Renal cortical epithelial cell (primary cell): ENCODE measurements around the gene SLC22A5. TPM values are rescaled to one million over a fixed set of nuclear protein-coding genes. Genes with fewer than 3 reads are reported as not detected.
"Not testable (repeated sequence)": the region's sequence is repeated elsewhere in the genome, so short reads cannot be mapped to it uniquely, and the experiment has no call there.

Source experiments
- DNase-seq: peaks from one replicate; pipeline ENCODE4 v3.0.0-alpha.2; 2011; ENCODE audit warnings: low read depth
- total RNA-seq: library from RNA; depleted of rRNA; stranded (reverse); fragments of >200 nt; gene quantifications from 2 replicates; pipeline ENCODE4 v1.2.3, GENCODE V29; 2014

SLC22A5 gene
- total RNA-seq, 1 donor from 2014 or later: 31.3 TPM

- peak; percentile 100 for DNase-seq
Observed at GRCh38 chr5:132387640-132388117, 18.2 kb downstream of the SLC22A5 start.

- peak; percentile 91 for DNase-seq
Observed at GRCh38 chr5:132388244-132389050, 18.9 kb downstream of the SLC22A5 start.

DNA sequence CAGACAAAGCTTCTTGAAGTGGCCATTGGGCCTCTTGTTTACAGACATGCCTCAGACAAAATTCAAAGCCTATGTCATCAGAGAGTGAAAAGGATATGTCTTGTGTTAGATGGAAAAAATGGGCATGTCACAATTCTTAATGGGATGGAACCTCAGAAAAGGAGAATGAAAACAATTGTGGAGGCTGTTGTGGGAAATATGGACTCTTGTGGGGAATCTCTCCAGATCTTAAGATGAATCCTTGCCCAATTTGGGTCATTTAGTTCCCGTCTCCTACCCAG is 19.5 kb downstream of the SLC22A5 start:
- no peak for DNase-seq

- peak; percentile 100 for DNase-seq
Observed at GRCh38 chr5:132389585-132390286, 20.2 kb downstream of the SLC22A5 start.

- no peak for DNase-seq
Observed at GRCh38 chr5:132391247-132391646, 21.7 kb downstream of the SLC22A5 start.

DNA sequence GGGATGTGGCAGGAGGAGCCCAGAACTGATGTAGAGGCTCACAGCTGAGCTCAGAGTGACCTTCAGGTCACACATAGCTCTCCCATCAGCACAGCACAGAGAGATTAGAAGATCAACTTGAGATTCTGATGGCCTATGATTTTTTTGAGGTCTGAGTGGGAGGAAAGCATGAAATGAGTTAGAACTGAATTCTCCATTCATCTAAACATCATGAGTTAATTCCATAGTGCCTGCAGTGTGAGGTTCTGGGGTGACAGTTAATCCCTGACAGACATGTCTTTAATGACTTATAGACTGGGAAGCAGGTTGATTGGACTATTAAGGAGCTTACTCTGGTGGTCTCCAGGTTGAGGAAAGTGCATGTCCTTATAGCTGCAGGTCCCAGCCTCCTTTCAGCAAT is 22.4 kb downstream of the SLC22A5 start:
- no peak for DNase-seq

GRCh38 chr5:132392411-132392810 is 22.9 kb downstream of the SLC22A5 start:
- DNase-seq: no peak

DNA sequence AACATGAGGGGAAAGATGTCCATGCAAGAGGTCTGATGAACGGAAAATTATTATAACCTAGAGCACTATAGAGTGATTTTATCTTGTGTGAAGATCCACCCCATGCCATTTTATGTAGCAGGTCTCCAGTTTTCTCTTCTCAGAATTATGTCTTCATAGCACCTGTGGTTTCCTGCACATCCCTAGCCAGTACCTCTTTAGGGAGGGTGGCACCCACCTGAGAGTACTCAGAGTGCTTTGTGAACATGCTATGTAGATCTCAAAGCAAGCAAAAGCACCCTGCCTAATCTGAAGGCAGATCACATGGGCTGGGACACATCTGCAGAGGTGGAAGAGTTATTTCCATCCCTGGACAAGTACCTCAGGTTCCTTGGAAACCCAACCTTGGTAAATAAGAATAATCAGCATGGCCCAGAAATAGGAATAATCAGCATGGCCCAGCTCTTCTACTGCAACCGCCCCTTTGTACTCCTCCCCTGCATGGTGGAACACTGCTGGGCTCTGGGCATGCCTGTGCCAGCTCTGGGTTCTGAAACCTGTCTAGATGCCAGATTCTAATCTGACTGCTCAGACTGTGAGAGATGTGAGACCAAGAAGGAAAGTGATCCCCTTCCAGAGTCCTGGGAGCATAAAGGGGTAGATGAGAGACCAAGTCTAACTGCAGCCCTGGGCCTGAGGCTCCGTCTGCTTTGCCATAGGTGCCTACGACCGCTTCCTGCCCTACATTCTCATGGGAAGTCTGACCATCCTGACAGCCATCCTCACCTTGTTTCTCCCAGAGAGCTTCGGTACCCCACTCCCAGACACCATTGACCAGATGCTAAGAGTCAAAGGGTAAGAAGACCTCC is 23.7 kb downstream of the SLC22A5 start:
- DNase-seq: no peak

- DNase-seq: peak; percentile 91
Observed at GRCh38 chr5:132394667-132395259, 25.3 kb downstream of the SLC22A5 start.

DNA sequence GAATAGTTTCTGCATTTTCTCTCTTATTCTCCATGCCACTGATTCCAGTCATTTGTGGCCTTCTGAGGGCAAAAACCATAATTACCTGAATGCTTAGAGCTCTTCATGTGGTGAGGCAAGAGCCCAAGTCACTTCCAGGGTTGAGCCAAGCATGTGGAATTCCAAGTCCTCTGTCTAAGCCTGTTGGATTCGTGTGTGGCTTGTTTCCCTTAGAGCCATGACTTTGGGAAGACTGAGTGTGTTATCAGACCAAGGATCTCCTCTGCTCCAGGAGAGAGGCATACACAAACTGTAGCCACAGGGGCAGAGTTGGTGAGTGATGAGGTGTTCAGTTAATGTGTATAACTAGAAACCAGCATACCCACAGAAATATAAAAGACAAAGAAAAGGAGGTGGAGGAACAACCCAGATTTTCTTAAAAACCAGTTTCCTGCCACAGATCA is 27.1 kb downstream of the SLC22A5 start:
- DNase-seq: peak; percentile 39

DNA sequence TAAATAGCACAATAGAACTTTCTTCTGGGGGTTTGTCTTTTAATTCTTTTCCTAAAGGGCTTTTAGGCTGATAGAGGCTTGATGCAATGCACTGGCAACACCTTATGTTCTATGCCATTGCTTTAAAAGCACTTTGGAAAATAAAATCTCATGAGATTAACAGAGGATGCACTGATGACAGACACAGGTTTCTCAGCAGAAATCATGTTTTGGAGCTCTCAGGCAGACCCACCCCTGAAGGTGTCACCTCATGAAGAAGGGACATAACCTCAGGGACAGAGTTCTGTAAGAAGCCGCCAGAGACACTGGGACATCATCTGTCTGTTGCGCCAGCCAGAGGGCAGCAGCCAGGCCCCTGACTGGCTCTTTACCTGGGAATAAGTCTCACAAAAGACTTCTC is 27.7 kb downstream of the SLC22A5 start:
- DNase-seq: no peak

- DNase-seq: not testable (repeated sequence)
Observed at GRCh38 chr5:132397936-132398675, 28.6 kb downstream of the SLC22A5 start.

GRCh38 chr5:132404041-132404440 is 34.5 kb downstream of the SLC22A5 start:
- not testable (repeated sequence) for DNase-seq

DNA sequence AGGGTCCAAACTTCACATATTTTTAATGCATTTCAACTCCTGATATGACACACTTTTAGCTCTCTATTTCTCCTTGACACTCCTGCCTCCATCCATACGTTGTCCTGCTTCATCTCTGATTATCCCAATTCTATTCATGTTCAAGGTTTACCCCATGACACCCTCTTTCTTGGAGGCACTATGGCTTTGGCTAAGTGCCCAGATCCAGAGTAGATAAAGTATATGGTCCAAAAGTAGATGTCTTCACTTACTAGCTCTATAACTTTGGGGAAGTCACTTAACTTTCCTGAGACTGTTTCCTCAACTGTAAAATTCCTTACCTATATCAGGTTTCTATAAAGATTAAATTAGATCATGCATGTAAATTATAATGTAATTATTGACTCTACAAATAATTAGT is 36.1 kb downstream of the SLC22A5 start:
- no peak for DNase-seq

DNA sequence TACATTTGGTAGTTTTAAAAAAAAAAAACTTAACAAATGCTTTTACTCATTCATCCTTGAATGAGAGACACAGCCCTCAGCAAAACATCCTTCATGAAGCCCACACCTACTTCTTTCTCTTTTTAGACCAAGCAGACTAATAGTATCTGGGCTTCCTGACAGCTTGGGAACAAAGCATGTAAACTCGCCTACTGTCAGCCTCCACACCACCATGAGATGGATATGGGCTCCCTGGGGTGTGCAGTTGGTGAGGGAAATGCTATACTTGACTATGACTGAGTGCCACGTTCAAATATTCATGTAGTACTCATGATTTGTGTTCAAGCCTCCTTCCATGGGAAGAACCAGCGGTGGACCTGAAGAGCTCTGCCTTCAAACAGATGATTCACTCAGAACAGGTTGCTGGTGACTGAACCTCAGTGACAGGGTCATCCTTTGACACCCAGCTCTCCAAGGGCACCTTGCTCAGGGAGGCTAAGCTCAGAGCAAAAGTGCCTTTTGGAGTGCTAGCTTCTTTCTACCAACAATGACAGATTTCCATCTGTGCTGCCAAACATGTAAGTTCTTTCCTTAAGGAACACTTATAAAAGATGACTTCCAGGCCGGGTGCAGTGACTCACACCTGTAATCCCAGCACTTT is 36.8 kb downstream of the SLC22A5 start:
- DNase-seq: no peak

DNA sequence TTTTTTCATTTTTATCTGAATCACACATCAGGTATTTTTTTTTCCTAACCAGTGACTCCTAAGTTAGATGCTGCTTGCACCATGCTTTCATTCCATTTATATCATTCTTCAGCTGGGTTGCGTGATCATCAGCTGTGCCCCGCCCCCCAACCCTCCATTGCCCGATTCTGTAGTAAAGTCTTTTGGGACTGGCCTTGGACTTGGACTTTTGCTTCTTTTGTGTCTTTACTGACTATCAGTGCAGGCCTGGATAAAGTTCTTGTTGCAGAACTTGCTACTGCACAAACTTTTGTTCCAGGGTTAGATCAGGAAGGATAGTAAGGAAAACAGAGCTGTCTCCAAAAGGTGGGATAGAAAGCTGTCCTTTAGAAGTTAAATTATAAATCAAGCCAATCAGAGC is 38.5 kb downstream of the SLC22A5 start:
- no peak for DNase-seq

DNA sequence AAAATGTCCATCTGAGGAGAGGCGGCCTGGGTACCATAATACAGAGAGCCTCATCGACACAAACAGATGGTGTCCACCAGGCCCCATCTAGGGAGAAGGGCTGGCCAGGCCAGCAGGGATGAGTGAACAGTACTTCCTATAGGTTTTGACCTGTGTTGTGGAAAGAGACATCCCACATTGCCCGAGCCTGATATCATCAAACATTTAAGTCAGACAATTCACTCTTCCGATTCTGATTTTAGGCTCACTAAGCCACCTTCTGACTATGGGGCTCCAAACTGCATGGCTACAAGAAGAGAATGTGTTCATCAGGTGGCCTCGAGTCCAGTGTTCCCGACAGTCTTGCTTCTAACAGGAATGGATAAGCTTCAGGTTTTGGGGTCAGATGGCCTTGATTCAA is 38.9 kb downstream of the SLC22A5 start:
- no peak for DNase-seq

DNA sequence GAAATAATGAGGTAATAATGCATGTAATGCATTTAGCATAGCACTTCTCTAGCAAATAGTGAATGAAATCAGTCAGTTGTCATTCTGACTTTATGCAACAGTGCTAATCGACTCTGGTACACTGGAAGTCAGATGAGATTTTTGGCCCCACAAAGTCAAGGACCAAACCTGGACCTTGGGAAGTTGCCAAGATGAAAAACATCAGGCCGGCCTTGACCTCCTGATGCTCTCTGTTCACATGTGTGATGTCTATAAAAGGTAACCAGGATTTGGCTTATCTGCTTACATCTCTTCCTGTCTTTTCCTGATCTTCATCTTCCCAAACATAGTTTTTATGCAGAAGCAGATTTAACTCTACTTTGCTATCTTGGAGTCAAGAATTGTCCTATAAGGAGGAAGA is 39.5 kb downstream of the SLC22A5 start:
- DNase-seq: no peak

DNA sequence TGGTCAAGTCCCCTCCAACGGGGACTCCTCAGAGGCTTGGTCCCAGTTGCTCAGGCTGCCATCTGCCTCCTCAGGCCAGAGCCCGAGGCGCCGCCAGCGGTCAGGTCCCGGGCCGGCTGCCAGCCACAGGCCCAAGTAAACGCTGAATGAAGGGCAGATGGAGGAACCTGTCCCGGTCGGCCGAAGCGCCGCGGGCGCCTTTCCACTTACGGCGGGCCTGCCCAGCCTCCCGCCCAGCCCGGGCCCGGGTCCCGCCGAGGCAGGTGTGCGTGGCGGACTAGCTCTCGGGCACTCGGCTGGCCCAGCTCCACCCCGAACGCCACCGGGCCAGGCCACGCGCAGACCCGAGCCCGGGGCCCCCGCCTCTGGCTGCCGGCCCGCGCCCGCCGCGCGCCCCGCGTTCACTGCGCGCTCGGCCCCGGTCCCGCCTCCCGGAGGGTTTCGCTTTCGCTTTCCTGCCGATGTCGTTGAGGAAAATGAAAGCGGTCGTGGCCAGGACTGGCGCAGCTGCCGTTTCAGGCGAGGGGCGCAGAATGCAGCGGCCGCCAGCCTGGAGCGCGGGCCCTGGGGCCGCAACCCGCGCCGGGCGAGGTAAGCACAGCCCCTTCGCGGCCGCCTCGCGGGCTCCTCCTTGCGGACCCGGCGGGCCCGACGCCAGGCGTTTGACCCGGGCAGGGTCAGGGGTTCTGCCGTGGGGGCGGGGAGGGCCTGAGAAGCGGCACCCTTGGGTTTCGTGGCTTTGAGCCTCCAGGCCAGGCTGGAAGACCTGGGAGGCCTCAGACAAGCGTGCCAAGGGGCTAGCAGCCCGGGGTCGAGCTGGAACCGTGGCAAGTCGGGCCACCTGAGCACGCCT is 41.2 kb downstream of the SLC22A5 start:
- DNase-seq: no peak
